CD4-positive, alpha-beta memory T cell (primary cell): ENCODE results near the gene CAMKMT. TPM values are rescaled to one million over a fixed set of nuclear protein-coding genes. Genes with fewer than 3 reads are reported as not detected.

Experiments used
- CTCF ChIA-PET: fragments of 350-600 bp; sonication (Branson Sonifier 250); formaldehyde crosslinking; loops from one replicate; lab custom pipeline; 2021; ENCODE audit warnings: inconsistent platforms; ENCODE audit not compliant: partially characterized antibody; lab: Charles Lee
- POLR2A ChIA-PET: fragments of 350-600 bp; sonication (Branson Sonifier 250); formaldehyde crosslinking; loops from one replicate; lab custom pipeline; 2021; ENCODE audit not compliant: partially characterized antibody; lab: Charles Lee
- DNase-seq, 5 donors: peaks; one replicate each; pipeline versions ENCODE4 v3.0.0 to v3.0.0-alpha.2; 2020 to 2022; ENCODE audit warnings: mixed read lengths in 1 of 5
- H3K27ac ChIP-seq: one replicate; pipeline ENCODE4 v1.7.0; 2013; ENCODE audit warnings: low read depth, low read length
- H3K27me3 ChIP-seq: 2 replicates; pipeline ENCODE4 v1.7.0; 2013; ENCODE audit warnings: mild to moderate bottlenecking, low read length, moderate library complexity; ENCODE audit not compliant: insufficient read depth
- H3K36me3 ChIP-seq: 2 replicates; pipeline ENCODE4 v1.7.0; 2013; ENCODE audit warnings: mild to moderate bottlenecking, low read length, moderate library complexity; ENCODE audit not compliant: insufficient read depth
- H3K4me1 ChIP-seq: 2 replicates; pipeline ENCODE4 v1.7.0; 2013; ENCODE audit warnings: mild to moderate bottlenecking, low read length, moderate library complexity; ENCODE audit not compliant: insufficient read depth
- H3K4me3 ChIP-seq, 2 donors: one replicate each; pipeline ENCODE4 v1.7.0; 2013; ENCODE audit warnings: low read length in 2 of 2, mild to moderate bottlenecking in 1 of 2
- H3K9me3 ChIP-seq, 2 donors: one replicate each; pipeline ENCODE4 v1.7.0; 2013; ENCODE audit warnings: low read length in 2 of 2, control low read depth in 1 of 2; ENCODE audit not compliant: control insufficient read depth in 1 of 2
- H3K27ac Mint-ChIP-seq, 7 donors: one replicate each; pipeline ENCODE4 v1.8.0; 2020 to 2021; ENCODE audit warnings: mixed read lengths in 7 of 7, mild to moderate bottlenecking in 6 of 7, inconsistent platforms in 3 of 7, moderate library complexity in 3 of 7
- H3K27me3 Mint-ChIP-seq, 2 donors: one replicate each; pipeline ENCODE4 v1.8.0; 2020 to 2021; ENCODE audit warnings: mixed read lengths in 2 of 2
- H3K36me3 Mint-ChIP-seq, 2 donors: one replicate each; pipeline ENCODE4 v1.8.0; 2020 to 2021; ENCODE audit warnings: mixed read lengths in 2 of 2, inconsistent platforms in 1 of 2, mild to moderate bottlenecking in 1 of 2
- H3K4me1 Mint-ChIP-seq, 4 donors: one replicate each; pipeline ENCODE4 v1.8.0; 2020 to 2021; ENCODE audit warnings: mixed read lengths in 4 of 4, mild to moderate bottlenecking in 1 of 4
- H3K4me3 Mint-ChIP-seq, 8 donors: one replicate each; pipeline ENCODE4 v1.8.0; 2020 to 2021; ENCODE audit warnings: mixed read lengths in 8 of 8, mild to moderate bottlenecking in 7 of 8, moderate library complexity in 6 of 8, inconsistent platforms in 3 of 8
- H3K9me3 Mint-ChIP-seq, 8 donors: one replicate each; pipeline ENCODE4 v1.8.0; 2020 to 2021; ENCODE audit warnings: mixed read lengths in 8 of 8, mild to moderate bottlenecking in 5 of 8, inconsistent platforms in 3 of 8, moderate library complexity in 1 of 8
- intact Hi-C: fragments of 100-400 bp; cut with micrococcal nuclease; formaldehyde crosslinking; loops from one replicate; pipeline ENCODE4 v1.15.1; 2023
- polyA plus RNA-seq, 2 donors: library from polyadenylated mRNA; unstranded; fragments of 300-500 nt; fragmentation: Illumina TruSeq; gene quantifications; one replicate each; pipeline ENCODE4 v1.2.3, GENCODE V29; 2021
- total RNA-seq, 2 experiments: library from RNA; stranded (reverse); gene quantifications; one replicate each; pipeline ENCODE4 v1.2.3, GENCODE V29; 2021

Gene CAMKMT
- total and polyA plus RNA-seq, 4 experiments from 2014 or later = 9.3 to 19.7 (median 15.7) TPM

- H3K27ac Mint-ChIP-seq = no peak overlapping the region
- H3K9me3 Mint-ChIP-seq = no peaks in the 10 kb centered on the region
- no peak for DNase-seq
- intact Hi-C loops = no loop called here
- Histone ChIP-seq H3K4me3 (no peak overlapping the region), H3K27ac (no peak overlapping the region), H3K36me3 (no peaks in the 10 kb centered on the region), H3K27me3 (no peaks in the 10 kb centered on the region), H3K9me3 (no peaks in the 10 kb centered on the region), H3K4me1 (no peaks in the 10 kb centered on the region)
- H3K4me1 Mint-ChIP-seq = peaks cover 0 to 7% (median 2%) of the 10 kb centered on the region in 4 donors
- POLR2A ChIA-PET = no interaction called here
- H3K36me3 Mint-ChIP-seq = no peaks in the 10 kb centered on the region
- CTCF ChIA-PET = no interaction called here
- H3K27me3 Mint-ChIP-seq = no peaks in the 10 kb centered on the region
- no peak overlapping the region for H3K4me3 Mint-ChIP-seq
Measured at GRCh38 chr2:44656460-44656859, 294.7 kb downstream of the CAMKMT start.

- Histone ChIP-seq H3K9me3 (no peaks in the 10 kb centered on the region), H3K4me3 (no peak overlapping the region), H3K27me3 (no peaks in the 10 kb centered on the region), H3K27ac (no peak overlapping the region), H3K4me1 (no peaks in the 10 kb centered on the region), H3K36me3 (no peaks in the 10 kb centered on the region)
- no peak overlapping the region for H3K4me3 Mint-ChIP-seq
- peaks cover 0 to 2% (median 0%) of the 10 kb centered on the region in 4 donors for H3K4me1 Mint-ChIP-seq
- intact Hi-C loops = no loop called here
- H3K27me3 Mint-ChIP-seq = no peaks in the 10 kb centered on the region
- ChIA-PET CTCF (no interaction called here), POLR2A (no interaction called here)
- H3K9me3 Mint-ChIP-seq = no peaks in the 10 kb centered on the region
- H3K36me3 Mint-ChIP-seq = peaks cover 0 to 11% of the 10 kb centered on the region in 2 donors
- H3K27ac Mint-ChIP-seq = no peak overlapping the region
- DNase-seq = no peak
Measured at GRCh38 chr2:44663471-44664073, 301.8 kb downstream of the CAMKMT start.

- POLR2A ChIA-PET = no interaction called here
Measured at GRCh38 chr2:44668336-44668735, 306.6 kb downstream of the CAMKMT start.

GRCh38 chr2:44671276-44671675 lies 309.5 kb downstream of the CAMKMT start:
- Mint-ChIP-seq H3K36me3 (peaks cover 0 to 6% of the 10 kb centered on the region in 2 donors), H3K4me3 (no peak overlapping the region), H3K4me1 (peaks cover 5 to 11% (median 8%) of the 10 kb centered on the region in 4 donors), H3K27me3 (no peaks in the 10 kb centered on the region), H3K9me3 (no peaks in the 10 kb centered on the region), H3K27ac (no peak overlapping the region)
- intact Hi-C loops = no loop called here
- ChIA-PET POLR2A (no interaction called here), CTCF (no interaction called here)
- H3K9me3 ChIP-seq = no peaks in the 10 kb centered on the region
- peaks cover 6% of the 10 kb centered on the region for H3K4me1 ChIP-seq
- H3K27me3 ChIP-seq = no peaks in the 10 kb centered on the region
- no peak for DNase-seq
- no peak overlapping the region for H3K4me3 ChIP-seq
- no peak overlapping the region for H3K27ac ChIP-seq
- H3K36me3 ChIP-seq = no peaks in the 10 kb centered on the region

More at GRCh38 chr2:44668336-44668735, 306.6 kb downstream of the CAMKMT start:
- Mint-ChIP-seq H3K27me3 (no peaks in the 10 kb centered on the region), H3K4me1 (peaks cover 0 to 6% (median 4%) of the 10 kb centered on the region in 4 donors), H3K36me3 (peaks cover 0 to 9% of the 10 kb centered on the region in 2 donors), H3K4me3 (no peak overlapping the region), H3K27ac (peak overlapping the region in 1 of 7 donors; percentile 9), H3K9me3 (no peaks in the 10 kb centered on the region)
- Histone ChIP-seq H3K27ac (no peak overlapping the region), H3K27me3 (no peaks in the 10 kb centered on the region), H3K4me3 (no peak overlapping the region), H3K36me3 (no peaks in the 10 kb centered on the region), H3K4me1 (no peaks in the 10 kb centered on the region), H3K9me3 (no peaks in the 10 kb centered on the region)
- intact Hi-C loops = no loop called here
- CTCF ChIA-PET = no interaction called here
- no peak for DNase-seq

GRCh38 chr2:44671916-44672315 lies 310.2 kb downstream of the CAMKMT start:
- Histone ChIP-seq H3K4me1 (peaks cover 6% of the 10 kb centered on the region), H3K27me3 (no peaks in the 10 kb centered on the region), H3K36me3 (no peaks in the 10 kb centered on the region), H3K27ac (no peak overlapping the region), H3K9me3 (no peaks in the 10 kb centered on the region), H3K4me3 (no peak overlapping the region)
- ChIA-PET CTCF (no interaction called here), POLR2A (no interaction called here)
- Mint-ChIP-seq H3K27me3 (no peaks in the 10 kb centered on the region), H3K9me3 (no peaks in the 10 kb centered on the region), H3K36me3 (peaks cover 0 to 6% of the 10 kb centered on the region in 2 donors), H3K27ac (no peak overlapping the region), H3K4me1 (peaks cover 5 to 11% (median 8%) of the 10 kb centered on the region in 4 donors), H3K4me3 (no peak overlapping the region)
- intact Hi-C loops = no loop called here
- DNase-seq = no peak

GRCh38 chr2:44672431-44672830 lies 310.7 kb downstream of the CAMKMT start:
- Mint-ChIP-seq H3K4me1 (peaks cover 5 to 11% (median 8%) of the 10 kb centered on the region in 4 donors), H3K27me3 (no peaks in the 10 kb centered on the region), H3K27ac (no peak overlapping the region), H3K4me3 (no peak overlapping the region), H3K36me3 (peaks cover 0 to 3% of the 10 kb centered on the region in 2 donors), H3K9me3 (no peaks in the 10 kb centered on the region)
- POLR2A ChIA-PET = no interaction called here
- peaks cover 6% of the 10 kb centered on the region for H3K4me1 ChIP-seq
- CTCF ChIA-PET = no interaction called here
- H3K27ac ChIP-seq = no peak overlapping the region
- no peak for DNase-seq
- no peaks in the 10 kb centered on the region for H3K27me3 ChIP-seq
- H3K9me3 ChIP-seq = no peaks in the 10 kb centered on the region
- H3K4me3 ChIP-seq = no peak overlapping the region
- no peaks in the 10 kb centered on the region for H3K36me3 ChIP-seq
- intact Hi-C loops = no loop called here

GRCh38 chr2:44674473-44675284 lies 312.9 kb downstream of the CAMKMT start:
- H3K9me3 Mint-ChIP-seq = no peaks in the 10 kb centered on the region
- peak overlapping the region in 2 of 7 donors; percentile 2 to 20 for H3K27ac Mint-ChIP-seq
- ChIA-PET CTCF (interaction anchor here (1.1 kb wide), 1 partner anchor 7 kb away, joined by 3 read pairs; no protein-coding TSS in a partner anchor), POLR2A (no interaction called here)
- H3K4me1 Mint-ChIP-seq = peaks cover 5 to 11% (median 8%) of the 10 kb centered on the region in 4 donors
- Histone ChIP-seq H3K36me3 (no peaks in the 10 kb centered on the region), H3K9me3 (no peaks in the 10 kb centered on the region), H3K4me1 (peaks cover 6% of the 10 kb centered on the region), H3K27ac (no peak overlapping the region), H3K4me3 (no peak overlapping the region), H3K27me3 (no peaks in the 10 kb centered on the region)
- no peaks in the 10 kb centered on the region for H3K27me3 Mint-ChIP-seq
- DNase-seq = no peak
- H3K36me3 Mint-ChIP-seq = peaks cover 2 to 3% of the 10 kb centered on the region in 2 donors
- peak overlapping the region in 2 of 8 donors; percentile 4 to 25 for H3K4me3 Mint-ChIP-seq
- intact Hi-C loops = no loop called here
